HG03175 (cell line): ENCODE results near the gene ARL11.
A peak's percentile ranks its signal among the peaks of the same experiment; 100 is the strongest.

ENCODE experiments used
- ATAC-seq: cut with Tn5 transposase; IDR thresholded peaks from one replicate; pipeline ENCODE4 v1.9.1; 2021; ENCODE audit warnings: mild to moderate bottlenecking, moderate library complexity; ENCODE audit not compliant: unreplicated experiment

The ARL11 gene

GRCh38 chr13:49646688-49647087, 18.4 kb downstream of the ARL11 start:
- ATAC-seq = no peak

- ATAC-seq = no peak
These were observed 21.1 kb downstream of the ARL11 start for GRCh38 chr13:49649244-49649962.

- no peak for ATAC-seq
These were observed 21.6 kb downstream of the ARL11 start for GRCh38 chr13:49649963-49650312.

- no peak for ATAC-seq
These were observed 23.5 kb downstream of the ARL11 start for GRCh38 chr13:49651570-49652354.

GRCh38 chr13:49652355-49653305, 24.3 kb downstream of the ARL11 start:
- ATAC-seq = peak; percentile 78

- ATAC-seq = no peak
These were observed 25.2 kb downstream of the ARL11 start for GRCh38 chr13:49653478-49653877.

- no peak for ATAC-seq
These were observed 25.7 kb downstream of the ARL11 start for GRCh38 chr13:49654011-49654410.

GRCh38 chr13:49655906-49656305, 27.6 kb downstream of the ARL11 start:
- no peak for ATAC-seq

- ATAC-seq = no peak
These were observed 28.9 kb downstream of the ARL11 start for GRCh38 chr13:49657241-49657641.

GRCh38 chr13:49664606-49665005, 36.3 kb downstream of the ARL11 start:
- ATAC-seq = no peak

GRCh38 chr13:49667773-49668172, 39.5 kb downstream of the ARL11 start:
- ATAC-seq = no peak

GRCh38 chr13:49669735-49670309, 41.5 kb downstream of the ARL11 start:
- ATAC-seq = peak; percentile 73

- ATAC-seq = no peak
These were observed 42.5 kb downstream of the ARL11 start for GRCh38 chr13:49670828-49671227.

GRCh38 chr13:49676581-49677298, 48.4 kb downstream of the ARL11 start:
- no peak for ATAC-seq

GRCh38 chr13:49678191-49678914, 50.0 kb downstream of the ARL11 start:
- ATAC-seq = no peak

- ATAC-seq = no peak
These were observed 50.9 kb downstream of the ARL11 start for GRCh38 chr13:49679246-49679645.

GRCh38 chr13:49681842-49682435, 53.6 kb downstream of the ARL11 start:
- ATAC-seq = no peak
